HG03565 (cell line): ENCODE measurements around the gene CIRBP.
A peak's percentile ranks its signal among the peaks of the same experiment; 100 is the strongest.
"Not testable (repeated sequence)": the region's sequence is repeated elsewhere in the genome, so short reads cannot be mapped to it uniquely, and the experiment has no call there.

ENCODE experiments used
- ATAC-seq: cut with Tn5 transposase; IDR thresholded peaks from one replicate; pipeline ENCODE4 v1.9.1; 2021; ENCODE audit warnings: mild to moderate bottlenecking, moderate library complexity; ENCODE audit not compliant: unreplicated experiment

The CIRBP gene

GRCh38 chr19:1243768-1244692 lies 25.1 kb upstream of the CIRBP start:
- ATAC-seq: no peak

- ATAC-seq: no peak
Measured at GRCh38 chr19:1244693-1245451, 24.3 kb upstream of the CIRBP start.

- no peak for ATAC-seq
Measured at GRCh38 chr19:1245494-1246264, 23.5 kb upstream of the CIRBP start.

GRCh38 chr19:1246265-1247087 lies 22.7 kb upstream of the CIRBP start:
- not testable (repeated sequence) for ATAC-seq

GRCh38 chr19:1247748-1248138 lies 21.4 kb upstream of the CIRBP start:
- no peak for ATAC-seq

GRCh38 chr19:1248139-1248785 lies 20.9 kb upstream of the CIRBP start, which contains the start of gene MIDN:
MIDN (plus strand) TSS chr19:1248583; CDS start chr19:1250297, 1,714 bp downstream.
- ATAC-seq: no peak

- peak; percentile 20 for ATAC-seq
Measured at GRCh38 chr19:1248786-1249297, 20.3 kb upstream of the CIRBP start.

GRCh38 chr19:1249298-1249989 lies 19.7 kb upstream of the CIRBP start:
- ATAC-seq: peak; percentile 43

- ATAC-seq: no peak
Measured at GRCh38 chr19:1249990-1250436, 19.1 kb upstream of the CIRBP start.

GRCh38 chr19:1250437-1251260 lies 18.5 kb upstream of the CIRBP start:
- ATAC-seq: no peak

GRCh38 chr19:1251330-1252220 lies 17.6 kb upstream of the CIRBP start:
- ATAC-seq: no peak

- ATAC-seq: no peak
Measured at GRCh38 chr19:1252221-1252820, 16.8 kb upstream of the CIRBP start.

- no peak for ATAC-seq
Measured at GRCh38 chr19:1252821-1253513, 16.2 kb upstream of the CIRBP start.

- no peak for ATAC-seq
Measured at GRCh38 chr19:1253514-1254080, 15.5 kb upstream of the CIRBP start.

GRCh38 chr19:1254081-1254527 lies 15.0 kb upstream of the CIRBP start:
- ATAC-seq: no peak
